ENCODE results near the gene MERTK.

DNA sequence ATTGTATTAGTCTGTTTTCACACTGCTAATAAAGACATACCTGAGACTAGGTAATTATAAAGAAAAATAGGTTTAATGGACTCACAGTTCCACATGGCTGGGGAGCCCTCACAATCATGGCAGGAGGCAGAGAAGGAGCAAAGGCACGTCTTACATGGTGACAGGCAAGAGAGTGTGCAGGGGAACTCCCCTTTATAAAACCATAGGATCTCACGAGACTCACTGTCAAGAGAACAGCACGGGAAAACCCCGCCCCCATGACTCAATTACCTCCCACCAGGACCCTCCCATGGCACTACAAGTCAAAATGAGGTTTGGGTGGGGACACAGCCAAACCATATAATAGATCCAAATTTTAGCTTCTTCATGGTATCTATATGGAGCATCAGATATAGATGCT lies 87.1 kb downstream of the MERTK start:
- TF ChIP-seq, protein P1, sequence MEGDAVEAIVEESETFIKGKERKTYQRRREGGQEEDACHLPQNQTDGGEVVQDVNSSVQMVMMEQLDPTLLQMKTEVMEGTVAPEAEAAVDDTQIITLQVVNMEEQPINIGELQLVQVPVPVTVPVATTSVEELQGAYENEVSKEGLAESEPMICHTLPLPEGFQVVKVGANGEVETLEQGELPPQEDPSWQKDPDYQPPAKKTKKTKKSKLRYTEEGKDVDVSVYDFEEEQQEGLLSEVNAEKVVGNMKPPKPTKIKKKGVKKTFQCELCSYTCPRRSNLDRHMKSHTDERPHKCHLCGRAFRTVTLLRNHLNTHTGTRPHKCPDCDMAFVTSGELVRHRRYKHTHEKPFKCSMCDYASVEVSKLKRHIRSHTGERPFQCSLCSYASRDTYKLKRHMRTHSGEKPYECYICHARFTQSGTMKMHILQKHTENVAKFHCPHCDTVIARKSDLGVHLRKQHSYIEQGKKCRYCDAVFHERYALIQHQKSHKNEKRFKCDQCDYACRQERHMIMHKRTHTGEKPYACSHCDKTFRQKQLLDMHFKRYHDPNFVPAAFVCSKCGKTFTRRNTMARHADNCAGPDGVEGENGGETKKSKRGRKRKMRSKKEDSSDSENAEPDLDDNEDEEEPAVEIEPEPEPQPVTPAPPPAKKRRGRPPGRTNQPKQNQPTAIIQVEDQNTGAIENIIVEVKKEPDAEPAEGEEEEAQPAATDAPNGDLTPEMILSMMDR (IDR thresholded peaks at IDR 0.05) = no peak
- no peak for TF ChIP-seq POLR2A (IDR thresholded peaks at IDR 0.05)
